ENCODE measurements around the gene DHODH.
"Not testable (repeated sequence)": the region's sequence is repeated elsewhere in the genome, so short reads cannot be mapped to it uniquely, and the experiment has no call there.

Gene DHODH

GRCh38 chr16:72001180-72001874 lies 7.2 kb upstream of the DHODH start:
- H3K4me2 ChIP-seq (ENCODE audit: low read length) = no peak overlapping the region
- no peak overlapping the region for H3K4me3 ChIP-seq (ENCODE audit: low read depth, low read length)
- no peaks in the 10 kb centered on the region for H3K79me2 ChIP-seq
- no peak overlapping the region for H3K9ac ChIP-seq
- no peaks in the 10 kb centered on the region for H3K36me3 ChIP-seq (ENCODE audit: control insufficient read depth, insufficient read depth, low read length)
- no peak for TF ChIP-seq CTCF (IDR thresholded peaks at IDR 0.05)
- no peaks in the 10 kb centered on the region for H3K27me3 ChIP-seq (ENCODE audit: control insufficient read depth, insufficient read depth, low read length)
- H3K27ac ChIP-seq = no peak overlapping the region
- H2AFZ ChIP-seq = no peak overlapping the region
- H3K4me1 ChIP-seq = no peaks in the 10 kb centered on the region
- no peaks in the 10 kb centered on the region for H3K9me3 ChIP-seq (ENCODE audit: control insufficient read depth, low read length)

GRCh38 chr16:72002619-72003018 lies 5.9 kb upstream of the DHODH start:
- Histone ChIP-seq H3K9ac (no peak overlapping the region), H3K9me3 (ENCODE audit: control insufficient read depth, low read length) (no peaks in the 10 kb centered on the region), H3K79me2 (no peaks in the 10 kb centered on the region), H3K4me3 (ENCODE audit: low read depth, low read length) (no peak overlapping the region), H3K27ac (no peak overlapping the region), H3K27me3 (ENCODE audit: control insufficient read depth, insufficient read depth, low read length) (no peaks in the 10 kb centered on the region), H3K4me1 (no peaks in the 10 kb centered on the region), H3K4me2 (ENCODE audit: low read length) (no peak overlapping the region), H2AFZ (no peak overlapping the region), H3K36me3 (ENCODE audit: control insufficient read depth, insufficient read depth, low read length) (no peaks in the 10 kb centered on the region)
- TF ChIP-seq CTCF (IDR thresholded peaks at IDR 0.05) = no peak

GRCh38 chr16:72008065-72008423 lies 500 bp upstream of the DHODH start:
- H3K9me3 ChIP-seq (ENCODE audit: control insufficient read depth, low read length); H3K36me3 ChIP-seq (ENCODE audit: control insufficient read depth, insufficient read depth, low read length); H3K27me3 ChIP-seq (ENCODE audit: control insufficient read depth, insufficient read depth, low read length); H3K79me2 ChIP-seq; H3K4me1 ChIP-seq; H3K27ac ChIP-seq; H3K9ac ChIP-seq: not testable (repeated sequence)
- peak overlapping the region; percentile 64 for H2AFZ ChIP-seq
- peak overlapping the region; percentile 93 for H3K4me3 ChIP-seq (ENCODE audit: low read depth, low read length)
- H3K4me2 ChIP-seq (ENCODE audit: low read length) = peak overlapping the region; percentile 61

- Histone ChIP-seq H3K4me3 (ENCODE audit: low read depth, low read length) (no peak overlapping the region), H3K9ac (no peak overlapping the region), H3K4me1 (no peaks in the 10 kb centered on the region), H3K4me2 (ENCODE audit: low read length) (no peak overlapping the region), H3K27ac (no peak overlapping the region), H3K9me3 (ENCODE audit: control insufficient read depth, low read length) (no peaks in the 10 kb centered on the region), H2AFZ (no peak overlapping the region), H3K79me2 (no peaks in the 10 kb centered on the region), H3K36me3 (ENCODE audit: control insufficient read depth, insufficient read depth, low read length) (no peaks in the 10 kb centered on the region), H3K27me3 (ENCODE audit: control insufficient read depth, insufficient read depth, low read length) (no peaks in the 10 kb centered on the region)
- no peak for TF ChIP-seq CTCF (IDR thresholded peaks at IDR 0.05)
Measured at GRCh38 chr16:72009779-72010178, 1.2 kb downstream of the DHODH start.

- H3K79me2 ChIP-seq = no peaks in the 10 kb centered on the region
- no peak overlapping the region for H3K4me2 ChIP-seq (ENCODE audit: low read length)
- H3K4me1 ChIP-seq = no peaks in the 10 kb centered on the region
- H3K4me3 ChIP-seq (ENCODE audit: low read depth, low read length) = no peak overlapping the region
- H3K9me3 ChIP-seq (ENCODE audit: control insufficient read depth, low read length) = no peaks in the 10 kb centered on the region
- H3K27me3 ChIP-seq (ENCODE audit: control insufficient read depth, insufficient read depth, low read length) = no peaks in the 10 kb centered on the region
- H3K9ac ChIP-seq = no peak overlapping the region
- no peak overlapping the region for H3K27ac ChIP-seq
- H3K36me3 ChIP-seq (ENCODE audit: control insufficient read depth, insufficient read depth, low read length) = no peaks in the 10 kb centered on the region
- TF ChIP-seq CTCF (IDR thresholded peaks at IDR 0.05) = no peak
- H2AFZ ChIP-seq = no peak overlapping the region
Measured at GRCh38 chr16:72012607-72013006, 4.1 kb downstream of the DHODH start.
